ENCODE results near the gene RPGRIP1L.

GRCh38 chr16:53598511-53599275 lies 105.0 kb downstream of the RPGRIP1L start:
- TF ChIP-seq, protein P1, sequence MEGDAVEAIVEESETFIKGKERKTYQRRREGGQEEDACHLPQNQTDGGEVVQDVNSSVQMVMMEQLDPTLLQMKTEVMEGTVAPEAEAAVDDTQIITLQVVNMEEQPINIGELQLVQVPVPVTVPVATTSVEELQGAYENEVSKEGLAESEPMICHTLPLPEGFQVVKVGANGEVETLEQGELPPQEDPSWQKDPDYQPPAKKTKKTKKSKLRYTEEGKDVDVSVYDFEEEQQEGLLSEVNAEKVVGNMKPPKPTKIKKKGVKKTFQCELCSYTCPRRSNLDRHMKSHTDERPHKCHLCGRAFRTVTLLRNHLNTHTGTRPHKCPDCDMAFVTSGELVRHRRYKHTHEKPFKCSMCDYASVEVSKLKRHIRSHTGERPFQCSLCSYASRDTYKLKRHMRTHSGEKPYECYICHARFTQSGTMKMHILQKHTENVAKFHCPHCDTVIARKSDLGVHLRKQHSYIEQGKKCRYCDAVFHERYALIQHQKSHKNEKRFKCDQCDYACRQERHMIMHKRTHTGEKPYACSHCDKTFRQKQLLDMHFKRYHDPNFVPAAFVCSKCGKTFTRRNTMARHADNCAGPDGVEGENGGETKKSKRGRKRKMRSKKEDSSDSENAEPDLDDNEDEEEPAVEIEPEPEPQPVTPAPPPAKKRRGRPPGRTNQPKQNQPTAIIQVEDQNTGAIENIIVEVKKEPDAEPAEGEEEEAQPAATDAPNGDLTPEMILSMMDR (IDR thresholded peaks at IDR 0.05; ENCODE audit: low read depth, low read length, poor library complexity, severe bottlenecking), result no peak
- TF ChIP-seq EZH2phosphoT487 (IDR thresholded peaks at IDR 0.05; ENCODE audit: borderline replicate concordance, low read length), result no peak
